Erythroblast (primary cell): ENCODE measurements around the gene TRIP6.

Experiments used
- GATA1 ChIP-seq: IDR thresholded peaks from 2 replicates; pipeline ENCODE4 v1.6.1; 2011; ENCODE audit warnings: low read depth, mild to moderate bottlenecking, control low read depth, low read length, moderate library complexity
- POLR2A ChIP-seq: IDR thresholded peaks from 2 replicates; pipeline ENCODE4 v1.6.1; 2011; ENCODE audit warnings: mild to moderate bottlenecking, low read length

GRCh38 chr7:100832281-100832633 is 34.9 kb upstream of the TRIP6 start:
- TF ChIP-seq POLR2A (no peak), GATA1 (no peak)
